Endometrium (tissue), 2 donors: Measurements from ENCODE around the gene MAEA.

Experiments used
- FAIRE-seq: peaks from 2 replicates; lab custom pipeline; 2012; peaks lifted over from hg19 to GRCh38; lab: Jason Lieb, UNC
- donor health status: control.
- donor health status: control.

Gene MAEA

GRCh38 chr4:1380368-1381151, 90.9 kb downstream of the MAEA start:
- FAIRE-seq, result no peak

- no peak for FAIRE-seq
Observed at GRCh38 chr4:1381181-1381621, 91.5 kb downstream of the MAEA start.

GRCh38 chr4:1381944-1382541, 92.4 kb downstream of the MAEA start:
- FAIRE-seq, result no peak

GRCh38 chr4:1382776-1383727, 93.4 kb downstream of the MAEA start:
- no peak for FAIRE-seq

GRCh38 chr4:1383728-1384591, 94.3 kb downstream of the MAEA start:
- FAIRE-seq, result no peak

DNA sequence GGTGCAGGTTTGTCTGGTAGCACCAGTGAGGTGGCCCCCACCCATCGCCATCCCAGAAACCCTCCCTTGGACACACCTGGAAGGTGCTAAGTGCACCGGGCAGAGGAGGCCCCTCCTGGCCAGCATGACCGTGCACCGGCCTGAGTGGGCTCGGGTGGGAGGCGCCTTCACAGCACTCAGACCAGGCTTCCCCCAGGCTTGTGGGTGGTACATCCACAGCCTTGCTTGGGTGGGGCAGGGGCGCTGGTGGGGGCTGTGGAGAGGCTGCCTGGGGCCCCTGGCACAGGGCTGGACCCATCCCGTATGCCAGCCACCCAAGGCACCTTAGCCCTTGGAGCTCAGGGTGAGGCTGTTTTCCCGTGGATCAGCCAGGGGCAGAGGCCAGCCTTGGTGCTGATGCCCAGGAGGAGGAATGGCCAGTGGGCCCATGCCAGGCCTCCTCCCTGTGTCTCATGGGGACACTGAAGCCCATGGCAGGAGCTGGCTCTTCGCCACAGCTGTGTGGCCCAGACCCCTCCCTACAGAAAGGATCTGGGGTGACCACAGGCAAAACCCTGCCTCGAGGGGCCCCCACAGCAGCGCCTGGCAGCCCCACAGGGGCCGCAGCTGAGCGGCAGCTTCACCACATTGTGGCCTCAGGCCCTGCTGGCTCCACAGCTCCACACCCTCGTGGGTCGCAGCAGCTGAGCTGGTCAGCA, 95.1 kb downstream of the MAEA start:
- no peak for FAIRE-seq

DNA sequence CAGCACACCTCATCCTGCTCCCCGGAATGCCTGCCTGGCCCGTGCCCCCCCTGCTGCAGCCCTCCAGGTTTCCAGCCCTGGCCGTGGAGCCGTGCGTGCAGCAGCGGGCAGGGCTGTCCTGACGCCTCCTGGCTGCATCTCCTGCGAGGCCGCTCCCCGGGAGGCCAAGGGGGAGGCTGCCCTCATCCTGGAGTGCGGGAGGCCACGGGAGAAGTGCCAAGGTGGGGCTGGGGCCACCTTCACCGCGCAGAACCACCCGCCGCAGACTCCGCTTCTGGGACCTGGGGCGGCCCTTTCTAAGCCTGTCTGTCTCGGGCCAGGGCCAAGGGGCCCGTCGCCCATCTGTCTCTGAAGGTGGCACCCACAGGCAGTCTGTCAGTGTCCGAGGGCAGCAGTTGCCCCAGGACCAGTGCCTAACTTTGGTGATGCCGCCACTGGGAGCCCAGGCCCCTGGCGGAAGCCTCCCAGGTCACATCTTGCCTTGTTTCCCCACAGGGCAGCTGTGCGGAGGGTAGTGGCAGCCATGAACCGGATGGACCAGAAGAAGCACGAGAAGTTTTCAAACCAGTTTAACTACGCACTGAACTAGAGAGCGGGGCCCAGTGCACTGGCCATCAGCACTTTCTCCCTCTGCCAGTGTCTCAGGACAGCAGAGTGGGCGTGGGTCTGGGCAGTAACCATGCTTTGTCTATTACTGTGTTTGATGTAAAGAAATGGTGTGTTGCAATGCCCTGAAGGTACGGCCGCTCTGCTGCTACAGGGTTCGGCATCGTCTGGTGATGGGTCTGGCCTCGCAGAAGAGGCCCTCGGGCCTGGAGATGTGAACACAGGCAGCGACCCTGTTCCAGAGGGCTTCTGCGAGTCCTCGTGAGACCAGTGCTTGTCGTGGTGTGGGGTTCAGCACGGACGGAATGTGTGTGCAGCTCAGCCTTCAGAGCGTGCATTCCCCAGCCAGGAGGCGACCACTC, 96.0 kb downstream of the MAEA start:
- FAIRE-seq, result no peak
